Smooth muscle cell (in vitro differentiated cells): Measurements from ENCODE around the gene CORO2B. TPM values are rescaled to one million over a fixed set of nuclear protein-coding genes. Genes with fewer than 3 reads are reported as not detected.

Experiments
- DNase-seq: peaks from one replicate; lab custom pipeline; 2025; ENCODE audit not compliant: unreplicated experiment; lab: John Stamatoyannopoulos, UW
- H2AFZ ChIP-seq: fragments of 200-600 bp; sonication (generic); 2 replicates; pipeline ENCODE4 v1.6.0; 2016; ENCODE audit warnings: antibody characterized with exemption, low read depth, mild to moderate bottlenecking
- H3F3A ChIP-seq: fragments of 200-600 bp; sonication (generic); 2 replicates; pipeline ENCODE4 v1.6.0; 2017; ENCODE audit warnings: antibody characterized with exemption, low read depth
- H3K27ac ChIP-seq: fragments of 200-600 bp; sonication (generic); 2 replicates; pipeline ENCODE4 v1.5.1; 2016; ENCODE audit warnings: low read depth, mild to moderate bottlenecking
- H3K27me3 ChIP-seq: fragments of 200-600 bp; sonication (generic); 2 replicates; pipeline ENCODE4 v1.6.1; 2016; ENCODE audit warnings: low read depth, mild to moderate bottlenecking
- H3K36me3 ChIP-seq: fragments of 200-600 bp; sonication (generic); 2 replicates; pipeline ENCODE4 v1.5.1; 2016; ENCODE audit warnings: low read depth
- H3K4me1 ChIP-seq: fragments of 200-600 bp; sonication (generic); 2 replicates; pipeline ENCODE4 v1.5.1; 2016; ENCODE audit warnings: low read depth
- H3K4me2 ChIP-seq: fragments of 200-600 bp; sonication (generic); 2 replicates; pipeline ENCODE4 v1.6.0; 2016; ENCODE audit warnings: mild to moderate bottlenecking
- H3K4me3 ChIP-seq: fragments of 200-600 bp; sonication (generic); 2 replicates; pipeline ENCODE4 v1.5.1; 2016; ENCODE audit warnings: mild to moderate bottlenecking
- H3K79me2 ChIP-seq: fragments of 200-600 bp; sonication (generic); 2 replicates; pipeline ENCODE4 v1.6.0; 2016; ENCODE audit warnings: low read depth, mild to moderate bottlenecking
- H3K9ac ChIP-seq: fragments of 200-600 bp; sonication (generic); 2 replicates; pipeline ENCODE4 v1.6.0; 2016; ENCODE audit warnings: low read depth
- H3K9me3 ChIP-seq: fragments of 200-600 bp; sonication (generic); replicated peaks from 2 replicates; pipeline ENCODE4 v1.5.1; 2016; ENCODE audit warnings: low read depth
- H4K20me1 ChIP-seq: fragments of 200-600 bp; sonication (generic); 2 replicates; pipeline ENCODE4 v1.6.0; 2016; ENCODE audit warnings: low read depth
- WGBS: methylation state at CpG from one replicate; pipeline ENCODE4 v1.1.7; 2016; ENCODE audit warnings: low lambda C conversion rate; 5-methylcytosine and 5-hydroxymethylcytosine counted together
- polyA plus RNA-seq: library from polyadenylated mRNA; unstranded; fragments of >200 nt; fragmentation: Nextera tagmentation; extraction: Ambion mirVana; gene quantifications from 2 replicates; pipeline ENCODE4 v1.2.1, GENCODE V29; 2016
- total RNA-seq: library from RNA; depleted of rRNA; stranded (reverse); fragments of >200 nt; gene quantifications from 2 replicates; pipeline ENCODE4 v1.2.3, GENCODE V29; 2014
- TF ChIP-seq, protein P1 (sequence below): fragments of 200-600 bp; sonication (generic); IDR thresholded peaks from 2 replicates; pipeline ENCODE4 v1.5.1; 2017; ENCODE audit warnings: borderline replicate concordance, mild to moderate bottlenecking, antibody characterized with exemption; ENCODE audit not compliant: insufficient read depth, poor library complexity, severe bottlenecking

The CORO2B gene
- total and polyA plus RNA-seq, 2 experiments from 2014 or later: 0.47 to 0.49 TPM

DNA sequence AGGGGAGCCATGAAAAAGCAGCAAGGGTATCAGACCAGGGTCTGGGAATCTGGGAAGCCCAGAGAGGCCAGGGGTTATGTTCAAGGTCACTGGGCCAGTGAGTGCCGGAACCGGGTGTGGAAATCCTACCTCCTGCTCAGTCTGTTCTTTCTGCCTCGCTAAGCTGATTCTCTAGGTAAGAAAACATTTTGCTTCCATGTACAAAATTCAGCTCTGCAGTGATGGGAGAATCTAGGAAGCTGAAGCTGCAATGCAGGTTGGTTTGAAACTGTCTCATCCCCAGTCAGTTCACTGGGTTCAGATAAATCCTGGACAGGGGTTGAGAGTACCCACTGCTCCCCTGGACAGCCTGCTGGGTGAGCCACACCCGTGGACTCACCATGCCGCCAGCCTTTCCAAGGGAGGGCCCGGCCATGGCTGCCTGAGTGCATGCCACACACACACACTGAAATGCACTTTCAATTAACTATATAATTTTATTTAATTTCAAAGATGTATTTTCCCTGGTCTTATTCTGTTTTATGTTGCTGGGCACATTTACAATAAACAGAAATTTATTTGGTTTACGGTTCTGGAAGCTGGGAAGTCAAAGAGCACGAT lies 108.4 kb downstream of the CORO2B start:
- whole genome bisulfite sequencing: 87% methylated on average over 8 of the region's 8 CpGs
- H3K4me2 ChIP-seq: no peak overlapping the region
- H2AFZ ChIP-seq: no peak overlapping the region

DNA sequence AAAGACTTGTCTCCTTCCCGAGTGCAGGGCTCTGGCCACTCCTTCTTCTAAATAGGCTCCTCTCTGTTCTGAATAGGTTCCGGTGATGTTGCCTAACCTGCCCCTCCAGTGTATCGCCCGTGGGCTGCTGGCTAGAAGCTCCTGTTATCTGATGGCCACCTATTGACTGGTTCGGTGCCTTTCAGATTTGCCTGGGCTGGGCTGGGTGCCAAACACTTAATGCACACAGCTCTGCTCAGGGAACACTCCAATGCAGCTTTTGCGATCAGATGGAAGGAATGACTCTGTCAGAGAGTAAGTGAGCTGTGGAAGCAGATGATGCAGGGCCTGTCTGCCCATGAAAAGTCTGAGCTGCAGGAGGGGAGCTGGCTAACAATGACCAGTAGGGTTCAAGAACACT lies 112.9 kb downstream of the CORO2B start:
- 47% methylated on average over 6 of the region's 6 CpGs for WGBS
- Histone ChIP-seq H3F3A (no peaks in the 10 kb centered on the region), H3K27ac (no peak overlapping the region), H3K79me2 (no peaks in the 10 kb centered on the region), H4K20me1 (no peaks in the 10 kb centered on the region), H3K4me3 (no peak overlapping the region), H3K4me2 (no peak overlapping the region), H3K36me3 (no peaks in the 10 kb centered on the region), H3K9me3 (no peaks in the 10 kb centered on the region), H3K9ac (no peak overlapping the region), H3K4me1 (no peaks in the 10 kb centered on the region), H3K27me3 (no peaks in the 10 kb centered on the region), H2AFZ (no peak overlapping the region)
- TF ChIP-seq, protein P1, sequence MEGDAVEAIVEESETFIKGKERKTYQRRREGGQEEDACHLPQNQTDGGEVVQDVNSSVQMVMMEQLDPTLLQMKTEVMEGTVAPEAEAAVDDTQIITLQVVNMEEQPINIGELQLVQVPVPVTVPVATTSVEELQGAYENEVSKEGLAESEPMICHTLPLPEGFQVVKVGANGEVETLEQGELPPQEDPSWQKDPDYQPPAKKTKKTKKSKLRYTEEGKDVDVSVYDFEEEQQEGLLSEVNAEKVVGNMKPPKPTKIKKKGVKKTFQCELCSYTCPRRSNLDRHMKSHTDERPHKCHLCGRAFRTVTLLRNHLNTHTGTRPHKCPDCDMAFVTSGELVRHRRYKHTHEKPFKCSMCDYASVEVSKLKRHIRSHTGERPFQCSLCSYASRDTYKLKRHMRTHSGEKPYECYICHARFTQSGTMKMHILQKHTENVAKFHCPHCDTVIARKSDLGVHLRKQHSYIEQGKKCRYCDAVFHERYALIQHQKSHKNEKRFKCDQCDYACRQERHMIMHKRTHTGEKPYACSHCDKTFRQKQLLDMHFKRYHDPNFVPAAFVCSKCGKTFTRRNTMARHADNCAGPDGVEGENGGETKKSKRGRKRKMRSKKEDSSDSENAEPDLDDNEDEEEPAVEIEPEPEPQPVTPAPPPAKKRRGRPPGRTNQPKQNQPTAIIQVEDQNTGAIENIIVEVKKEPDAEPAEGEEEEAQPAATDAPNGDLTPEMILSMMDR: no peak
- no peak for DNase-seq

More for the DNA sequence above, 108.4 kb downstream of the CORO2B start:
- no peaks in the 10 kb centered on the region for H3K36me3 ChIP-seq
- DNase-seq: no peak
- H3K9me3 ChIP-seq: no peaks in the 10 kb centered on the region
- H3K4me3 ChIP-seq: no peak overlapping the region
- H3K79me2 ChIP-seq: no peaks in the 10 kb centered on the region
- H4K20me1 ChIP-seq: no peaks in the 10 kb centered on the region
- TF ChIP-seq, protein P1: no peak
- H3K4me1 ChIP-seq: no peaks in the 10 kb centered on the region
- no peak overlapping the region for H3K27ac ChIP-seq
- no peak overlapping the region for H3K9ac ChIP-seq
- no peaks in the 10 kb centered on the region for H3K27me3 ChIP-seq
- no peaks in the 10 kb centered on the region for H3F3A ChIP-seq

DNA sequence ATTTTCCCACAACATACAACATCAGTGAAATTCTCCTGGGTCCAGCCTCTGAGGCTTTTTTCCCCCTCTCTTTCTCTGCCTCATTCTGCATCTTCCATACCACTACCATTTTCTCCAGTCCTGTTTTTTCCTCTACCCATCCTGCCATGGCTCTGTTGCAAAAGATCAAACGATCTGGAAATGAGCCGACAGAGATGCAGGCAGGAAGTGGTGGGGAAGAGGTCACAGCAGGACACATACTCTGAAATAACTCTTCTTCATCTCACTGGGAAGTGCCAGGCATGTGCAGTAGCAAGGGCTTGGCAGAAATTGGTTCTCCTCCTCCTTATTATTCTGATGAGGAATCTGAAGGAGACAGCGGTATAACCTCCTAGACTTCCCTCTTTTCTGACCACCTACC lies 114.3 kb downstream of the CORO2B start:
- no peaks in the 10 kb centered on the region for H3K4me1 ChIP-seq
- H3K4me3 ChIP-seq: no peak overlapping the region
- H4K20me1 ChIP-seq: no peaks in the 10 kb centered on the region
- H2AFZ ChIP-seq: no peak overlapping the region
- no peaks in the 10 kb centered on the region for H3K27me3 ChIP-seq
- H3K4me2 ChIP-seq: no peak overlapping the region
- H3K9me3 ChIP-seq: no peaks in the 10 kb centered on the region
- H3K79me2 ChIP-seq: no peaks in the 10 kb centered on the region
- H3K27ac ChIP-seq: no peak overlapping the region
- WGBS: 52% methylated on average over 3 of the region's 3 CpGs
- no peaks in the 10 kb centered on the region for H3K36me3 ChIP-seq
- DNase-seq: no peak
- H3K9ac ChIP-seq: no peak overlapping the region
- TF ChIP-seq, protein P1: no peak
- no peaks in the 10 kb centered on the region for H3F3A ChIP-seq

GRCh38 chr15:68694111-68694510 lies 115.3 kb downstream of the CORO2B start:
- 97% methylated on average over 4 of the region's 4 CpGs for WGBS
- Histone ChIP-seq H3K9me3 (no peaks in the 10 kb centered on the region), H2AFZ (no peak overlapping the region), H3K27ac (no peak overlapping the region), H3K9ac (no peak overlapping the region), H4K20me1 (no peaks in the 10 kb centered on the region), H3K4me2 (no peak overlapping the region), H3K4me1 (no peaks in the 10 kb centered on the region), H3K36me3 (no peaks in the 10 kb centered on the region), H3K4me3 (no peak overlapping the region), H3K27me3 (no peaks in the 10 kb centered on the region), H3K79me2 (no peaks in the 10 kb centered on the region), H3F3A (no peaks in the 10 kb centered on the region)
- TF ChIP-seq, protein P1: no peak
- no peak for DNase-seq
